GM06990 (cell line): ENCODE data around the gene CCNYL1.
"Not testable (repeated sequence)": the region's sequence is repeated elsewhere in the genome, so short reads cannot be mapped to it uniquely, and the experiment has no call there.

ENCODE experiments used
- DNase-seq: peaks from one replicate; pipeline ENCODE4 v3.0.0-alpha.2; 2011; ENCODE audit not compliant: insufficient read length; ENCODE audit errors: extremely low read depth
- H3K27me3 ChIP-seq: replicated peaks from 2 replicates; pipeline ENCODE4 v1.6.0; 2011; ENCODE audit warnings: low read length; ENCODE audit not compliant: control insufficient read depth, insufficient read depth
- H3K36me3 ChIP-seq: 2 replicates; pipeline ENCODE4 v1.5.1; 2011; ENCODE audit warnings: low read length; ENCODE audit not compliant: control insufficient read depth, insufficient read depth
- H3K4me3 ChIP-seq: replicated peaks from 2 replicates; pipeline ENCODE4 v1.5.1; 2011; ENCODE audit warnings: low read depth, mild to moderate bottlenecking, control low read depth, low read length
- TF ChIP-seq, protein P1 (sequence below): IDR thresholded peaks from 2 replicates; pipeline ENCODE4 v1.5.1; 2011; ENCODE audit warnings: low read length, control low read depth, mild to moderate bottlenecking, inconsistent platforms; ENCODE audit not compliant: insufficient read depth, poor library complexity, severe bottlenecking

CCNYL1 gene

GRCh38 chr2:207719008-207719407 lies 7.6 kb downstream of the CCNYL1 start:
- Histone ChIP-seq H3K4me3 (no peak overlapping the region), H3K27me3 (no peaks in the 10 kb centered on the region), H3K36me3 (no peaks in the 10 kb centered on the region; the same call in none of the 2 replicates)
- DNase-seq = no peak
- TF ChIP-seq, protein P1, sequence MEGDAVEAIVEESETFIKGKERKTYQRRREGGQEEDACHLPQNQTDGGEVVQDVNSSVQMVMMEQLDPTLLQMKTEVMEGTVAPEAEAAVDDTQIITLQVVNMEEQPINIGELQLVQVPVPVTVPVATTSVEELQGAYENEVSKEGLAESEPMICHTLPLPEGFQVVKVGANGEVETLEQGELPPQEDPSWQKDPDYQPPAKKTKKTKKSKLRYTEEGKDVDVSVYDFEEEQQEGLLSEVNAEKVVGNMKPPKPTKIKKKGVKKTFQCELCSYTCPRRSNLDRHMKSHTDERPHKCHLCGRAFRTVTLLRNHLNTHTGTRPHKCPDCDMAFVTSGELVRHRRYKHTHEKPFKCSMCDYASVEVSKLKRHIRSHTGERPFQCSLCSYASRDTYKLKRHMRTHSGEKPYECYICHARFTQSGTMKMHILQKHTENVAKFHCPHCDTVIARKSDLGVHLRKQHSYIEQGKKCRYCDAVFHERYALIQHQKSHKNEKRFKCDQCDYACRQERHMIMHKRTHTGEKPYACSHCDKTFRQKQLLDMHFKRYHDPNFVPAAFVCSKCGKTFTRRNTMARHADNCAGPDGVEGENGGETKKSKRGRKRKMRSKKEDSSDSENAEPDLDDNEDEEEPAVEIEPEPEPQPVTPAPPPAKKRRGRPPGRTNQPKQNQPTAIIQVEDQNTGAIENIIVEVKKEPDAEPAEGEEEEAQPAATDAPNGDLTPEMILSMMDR = no peak

DNA sequence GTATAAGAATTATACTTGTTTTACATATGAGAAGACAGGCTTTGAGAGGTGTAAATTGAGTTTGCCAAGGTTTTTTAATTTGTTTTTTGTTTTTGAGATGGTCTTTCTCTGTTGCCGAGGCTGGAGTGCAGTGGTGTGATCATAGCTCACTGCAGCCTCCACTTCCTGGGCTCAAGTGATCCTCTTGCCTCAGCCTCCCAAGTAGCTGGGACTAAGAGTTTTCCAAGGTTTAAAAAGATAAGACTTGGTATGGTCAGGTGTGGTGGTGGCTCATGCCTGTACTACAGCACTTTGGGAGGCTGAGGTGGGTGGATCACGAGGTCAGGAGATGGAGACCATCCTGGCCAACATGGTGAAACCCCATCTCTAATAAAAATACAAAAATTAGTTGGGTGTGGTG lies 8.2 kb downstream of the CCNYL1 start:
- not testable (repeated sequence) for H3K36me3 ChIP-seq, DNase-seq, H3K4me3 ChIP-seq, H3K27me3 ChIP-seq

GRCh38 chr2:207720517-207721187 lies 9.2 kb downstream of the CCNYL1 start:
- Histone ChIP-seq H3K4me3 (no peak overlapping the region), H3K27me3 (no peaks in the 10 kb centered on the region), H3K36me3 (no peaks in the 10 kb centered on the region; the same call in 1 of the 2 replicates)
- TF ChIP-seq, protein P1 = no peak
- DNase-seq = no peak

DNA sequence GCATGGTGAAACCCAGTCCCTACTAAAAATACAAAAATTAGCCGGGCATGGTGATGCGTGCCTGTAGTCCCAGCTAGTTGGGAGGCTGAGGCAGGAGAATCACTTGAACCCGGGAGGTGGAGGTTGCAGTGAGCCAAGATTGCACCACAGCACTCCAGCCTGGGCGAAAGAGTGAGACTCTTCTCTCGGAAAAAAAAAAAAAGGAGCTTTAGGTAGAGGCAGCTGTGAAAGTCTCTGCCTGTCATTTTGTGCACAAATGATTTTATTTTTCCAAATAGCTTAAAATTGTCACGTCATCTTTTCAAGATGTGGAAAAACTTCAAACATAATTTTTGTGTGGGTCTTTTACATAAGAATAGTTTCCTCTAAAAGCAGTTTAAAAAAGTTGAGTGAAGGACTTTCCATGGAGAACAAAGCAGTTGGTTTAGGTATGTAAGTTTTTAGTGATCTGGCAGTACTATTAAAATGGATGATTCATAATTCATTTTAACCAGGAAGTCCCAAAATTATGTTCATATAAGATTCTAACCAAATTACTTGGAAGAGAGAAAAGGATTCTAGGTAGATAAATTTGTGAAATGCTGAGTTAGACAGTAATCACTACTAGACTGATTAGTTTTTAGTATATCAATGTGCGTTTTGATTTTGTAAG lies 11.5 kb downstream of the CCNYL1 start:
- Histone ChIP-seq H3K36me3 (no peaks in the 10 kb centered on the region; the same call in 1 of the 2 replicates), H3K4me3 (no peak overlapping the region), H3K27me3 (no peaks in the 10 kb centered on the region)
- TF ChIP-seq, protein P1 = no peak
- no peak for DNase-seq

- not testable (repeated sequence) for H3K36me3 ChIP-seq, H3K27me3 ChIP-seq, H3K4me3 ChIP-seq, DNase-seq
These were observed 12.0 kb downstream of the CCNYL1 start for GRCh38 chr2:207723425-207723787.

DNA sequence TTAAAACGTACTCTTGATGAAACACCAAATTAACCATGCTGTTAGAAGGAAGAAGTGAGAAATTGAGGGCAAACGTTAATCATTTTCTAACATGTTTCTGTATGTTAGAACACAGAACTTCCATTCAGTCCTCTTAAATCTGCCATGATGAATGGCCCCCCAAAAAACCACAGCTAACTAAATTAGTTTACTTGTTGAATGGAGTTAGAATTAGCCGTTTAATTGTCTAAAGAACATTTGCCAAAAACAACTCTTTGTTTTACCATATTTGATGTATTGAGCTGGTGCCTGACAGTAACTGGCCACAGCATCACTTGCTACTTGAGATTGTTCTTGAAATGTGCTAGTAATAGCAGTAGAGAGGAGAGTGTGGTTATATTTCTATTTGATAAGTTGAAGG lies 12.7 kb downstream of the CCNYL1 start:
- Histone ChIP-seq H3K36me3 (no peaks in the 10 kb centered on the region), H3K27me3 (no peaks in the 10 kb centered on the region), H3K4me3 (no peak overlapping the region)
- TF ChIP-seq, protein P1 = no peak
- DNase-seq = no peak
